HG02852 (cell line): ENCODE data around the gene ATP9B.
"Not testable (repeated sequence)": the region's sequence is repeated elsewhere in the genome, so short reads cannot be mapped to it uniquely, and the experiment has no call there.

Source experiments
- ATAC-seq: cut with Tn5 transposase; IDR thresholded peaks from one replicate; pipeline ENCODE4 v1.9.1; 2021; ENCODE audit warnings: mild to moderate bottlenecking, moderate library complexity; ENCODE audit not compliant: unreplicated experiment

ATP9B gene

DNA sequence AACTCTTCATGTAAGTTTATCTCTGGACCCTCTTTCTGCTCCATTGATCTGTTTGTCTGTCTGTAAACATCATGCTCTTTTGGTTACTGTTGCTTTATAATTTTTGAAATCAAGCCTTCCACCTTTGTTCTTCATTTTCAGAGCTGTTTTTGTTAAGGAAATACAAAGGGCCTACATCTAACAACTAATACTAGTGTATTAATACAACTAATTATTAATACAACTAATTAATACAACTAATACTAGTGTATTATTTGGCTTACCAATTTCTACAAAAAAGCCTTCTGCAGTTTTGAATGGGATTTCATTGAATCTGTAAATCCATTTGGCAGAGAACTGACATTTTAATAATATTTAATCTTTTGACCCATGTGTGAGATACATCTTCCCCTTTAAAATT is 66.7 kb downstream of the ATP9B start:
- no peak for ATAC-seq

GRCh38 chr18:79136742-79137141 is 67.5 kb downstream of the ATP9B start:
- no peak for ATAC-seq

- no peak for ATAC-seq
Observed at GRCh38 chr18:79139206-79139605, 70.0 kb downstream of the ATP9B start.

GRCh38 chr18:79147014-79147413 is 77.8 kb downstream of the ATP9B start:
- no peak for ATAC-seq

GRCh38 chr18:79151191-79151590 is 82.0 kb downstream of the ATP9B start:
- ATAC-seq = no peak

DNA sequence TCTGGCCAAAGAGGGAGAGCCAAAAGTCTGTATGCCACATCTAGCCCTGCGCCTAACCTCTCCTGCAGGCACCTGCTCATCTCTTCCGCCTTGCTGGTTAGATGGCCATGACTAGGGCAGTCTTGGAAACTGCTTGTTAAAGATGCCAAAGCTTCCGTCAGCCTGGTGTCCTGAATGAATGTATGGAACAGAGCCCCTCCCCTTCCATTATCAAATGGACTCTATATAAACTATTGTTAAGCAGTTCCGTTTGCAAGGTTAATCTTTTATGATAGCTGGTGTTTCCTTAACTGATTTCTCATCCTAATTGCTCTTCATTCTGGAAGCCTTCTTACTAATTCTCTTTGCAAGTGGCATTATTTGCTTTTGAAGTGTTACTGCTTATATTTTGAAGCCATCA is 87.1 kb downstream of the ATP9B start:
- no peak for ATAC-seq

DNA sequence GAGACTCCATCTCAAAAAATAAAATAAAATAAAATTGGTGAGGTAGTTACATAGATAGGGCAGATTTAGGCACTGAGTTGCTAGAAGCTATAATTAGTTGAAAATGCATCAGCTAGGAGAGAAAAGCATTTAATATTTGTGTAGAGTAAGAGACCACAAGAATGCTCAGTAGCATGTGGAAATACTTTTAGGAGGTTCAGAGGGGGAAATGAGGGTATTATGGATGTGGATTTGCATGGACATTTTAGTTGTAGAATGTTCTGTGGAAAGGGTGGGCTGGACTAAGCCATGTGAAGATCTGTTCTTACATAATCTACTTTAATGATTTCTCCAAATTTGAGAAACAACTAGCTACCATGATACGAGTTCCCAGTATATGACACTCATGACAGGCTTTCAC is 95.5 kb downstream of the ATP9B start:
- no peak for ATAC-seq

GRCh38 chr18:79166702-79167101 is 97.5 kb downstream of the ATP9B start:
- no peak for ATAC-seq

DNA sequence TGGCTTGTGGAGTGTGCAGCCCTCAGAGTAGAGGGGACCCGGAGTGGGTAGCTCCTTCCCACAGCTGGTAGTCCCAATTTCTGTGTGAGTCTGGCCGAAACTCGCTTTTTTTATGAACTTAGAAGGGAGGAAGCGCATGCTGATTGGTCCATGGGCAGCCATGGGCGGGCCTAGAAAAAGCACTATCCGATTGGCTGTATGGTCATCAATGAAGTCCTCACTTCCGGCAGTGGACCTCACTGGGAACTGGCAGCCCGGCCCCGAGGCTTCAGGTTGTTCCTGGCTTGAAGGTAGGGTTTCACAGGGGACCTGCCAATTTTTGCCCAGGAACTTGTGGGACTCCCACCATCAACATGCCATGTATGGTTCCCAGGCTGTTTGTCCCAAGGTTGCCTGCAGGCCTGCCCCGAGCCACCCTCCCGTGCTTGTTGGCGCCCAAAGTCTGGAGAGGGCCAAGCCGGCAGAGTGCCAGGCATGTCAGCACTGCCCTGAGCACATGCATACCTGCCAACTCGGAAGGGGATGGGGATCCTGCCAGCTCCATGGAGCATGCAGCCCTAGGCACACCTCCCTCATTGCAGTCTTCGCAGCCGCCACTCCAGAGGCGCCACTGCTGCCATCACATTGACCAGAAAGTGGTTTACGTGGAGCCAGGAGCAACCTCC is 98.5 kb downstream of the ATP9B start:
- no peak for ATAC-seq

DNA sequence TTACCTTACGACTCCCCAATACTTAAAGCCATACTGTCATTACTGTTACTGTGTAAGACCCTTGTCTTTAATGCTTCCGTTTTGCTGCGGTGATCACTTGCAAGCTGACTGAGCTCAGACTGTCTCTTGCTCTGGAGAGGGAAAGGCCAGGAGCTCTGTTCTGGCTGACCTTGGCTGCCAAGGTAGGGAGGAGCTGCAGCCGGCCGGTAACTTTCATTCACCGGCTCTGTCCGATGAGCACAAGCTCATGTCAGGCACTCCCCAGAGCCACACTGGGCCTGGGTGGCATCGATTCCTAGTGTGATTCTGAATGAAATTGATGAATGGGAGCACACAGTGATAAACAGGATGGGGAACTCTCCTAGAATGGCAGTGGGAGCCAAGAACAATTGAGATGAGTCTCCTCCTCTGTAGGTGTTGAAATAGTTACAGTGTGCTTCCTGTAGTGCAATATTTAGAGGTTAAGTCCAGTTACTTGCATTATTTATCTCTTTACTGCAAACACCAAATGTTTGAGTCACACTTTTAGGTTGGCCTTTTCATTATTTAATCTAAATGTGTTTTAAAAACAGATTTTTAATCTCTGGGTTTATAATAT is 100.9 kb downstream of the ATP9B start:
- ATAC-seq = no peak

GRCh38 chr18:79172331-79172730 is 103.1 kb downstream of the ATP9B start:
- not testable (repeated sequence) for ATAC-seq

DNA sequence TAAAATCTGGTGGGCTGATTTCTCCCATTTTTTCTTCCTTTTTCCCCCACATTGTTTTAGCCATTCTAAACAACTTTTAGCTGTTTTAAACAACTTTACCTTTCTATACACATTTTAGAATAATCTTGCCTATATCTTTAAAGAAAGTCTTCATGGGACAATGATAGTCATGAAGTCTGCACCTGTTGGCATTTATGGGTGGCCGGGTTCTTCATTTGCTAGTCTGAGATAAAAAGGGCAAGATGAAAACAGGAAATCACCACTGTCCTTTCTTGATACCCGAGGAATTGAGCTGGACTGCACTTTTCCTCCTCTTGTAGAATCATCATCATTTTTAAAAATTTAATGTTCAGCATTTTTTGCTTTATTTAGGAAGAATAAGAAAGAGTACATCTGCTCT is 104.5 kb downstream of the ATP9B start:
- ATAC-seq = no peak

GRCh38 chr18:79178113-79178531 is 108.9 kb downstream of the ATP9B start:
- ATAC-seq = no peak

- no peak for ATAC-seq
Observed at GRCh38 chr18:79182047-79182713, 113.0 kb downstream of the ATP9B start.

- no peak for ATAC-seq
Observed at GRCh38 chr18:79185648-79186047, 116.5 kb downstream of the ATP9B start.

DNA sequence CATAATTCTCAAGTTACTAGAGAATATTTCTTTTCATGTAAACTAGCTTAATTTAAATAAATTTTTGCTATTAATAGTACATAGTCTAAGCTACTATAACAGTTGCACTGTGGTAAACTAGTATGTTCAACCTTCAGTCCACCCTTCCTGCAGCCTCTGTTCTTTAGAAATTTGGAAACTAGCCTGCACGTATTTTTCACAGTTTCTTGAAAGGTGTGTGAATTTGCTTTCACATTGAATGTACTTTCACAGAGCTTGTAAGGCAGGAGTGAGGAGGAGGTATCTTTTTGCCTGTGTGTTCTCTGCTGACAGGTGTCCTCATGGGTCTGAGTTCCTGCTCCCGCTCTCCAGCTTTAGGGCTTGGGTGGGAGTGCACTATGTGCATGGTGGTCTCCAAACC is 117.5 kb downstream of the ATP9B start:
- peak; percentile 87 for ATAC-seq

- no peak for ATAC-seq
Observed at GRCh38 chr18:79187532-79188277, 118.5 kb downstream of the ATP9B start.

DNA sequence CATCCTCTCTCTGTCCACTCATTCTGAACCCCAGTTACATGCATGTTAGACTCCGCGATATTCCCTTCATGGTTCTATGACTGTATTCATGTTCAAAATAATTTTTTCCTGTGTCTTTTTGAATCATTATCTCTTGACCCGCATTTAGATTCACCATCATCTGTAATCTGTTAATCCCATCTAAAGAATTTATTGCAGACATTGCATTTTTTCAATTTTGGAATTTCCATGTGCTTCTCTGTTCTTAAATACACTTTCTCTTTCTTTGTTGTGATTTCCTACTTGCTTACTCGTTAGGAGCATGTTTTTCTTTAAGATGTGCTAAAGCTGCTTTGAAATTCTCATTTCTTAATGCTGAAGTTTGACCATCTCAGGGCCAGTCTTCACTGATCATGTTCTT is 122.2 kb downstream of the ATP9B start:
- ATAC-seq = no peak

DNA sequence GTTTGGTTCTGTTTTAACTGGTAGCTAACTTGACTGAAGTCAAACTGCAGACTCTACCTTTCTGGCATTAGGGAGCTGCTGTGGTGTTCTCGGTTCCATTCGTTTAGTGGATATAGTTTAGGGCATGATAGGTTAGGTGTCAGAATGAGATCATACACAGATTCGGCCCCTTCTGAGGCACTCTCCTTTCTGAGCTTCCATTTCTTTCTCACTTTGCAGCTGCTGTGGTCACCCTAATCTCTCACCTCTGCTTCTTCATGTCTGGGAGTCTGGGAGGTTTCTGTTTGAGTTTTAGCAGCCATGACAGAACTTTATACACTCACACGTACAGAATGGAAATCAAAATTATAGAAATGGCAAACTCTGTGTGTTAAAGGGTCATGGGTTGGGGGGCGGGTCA is 122.8 kb downstream of the ATP9B start:
- ATAC-seq = no peak

DNA sequence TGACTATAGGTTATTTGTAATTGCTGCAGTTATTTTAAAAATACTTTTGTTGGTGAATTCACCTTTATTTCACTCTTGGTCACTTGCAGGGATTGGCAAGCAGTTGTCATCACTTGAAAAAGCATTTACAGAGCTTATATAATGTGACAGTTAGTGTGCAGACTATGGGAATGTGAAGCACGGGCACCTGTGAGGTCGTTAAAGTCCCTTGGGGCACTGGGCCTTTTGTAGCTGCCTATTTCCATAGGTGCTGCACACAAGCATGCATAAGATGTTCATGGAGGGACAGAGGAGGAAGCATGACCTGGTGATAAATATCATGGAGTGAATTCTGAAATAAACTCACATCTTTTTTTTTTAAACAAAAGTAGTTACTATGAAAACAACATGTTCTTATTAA is 124.6 kb downstream of the ATP9B start:
- no peak for ATAC-seq
